AG10803 (cell line): ENCODE data around the gene ATF6B.
A peak's percentile ranks its signal among the peaks of the same experiment; 100 is the strongest.
"Not testable (repeated sequence)": the region's sequence is repeated elsewhere in the genome, so short reads cannot be mapped to it uniquely, and the experiment has no call there.

ENCODE experiments used
- DNase-seq: peaks from one replicate; pipeline ENCODE4 v3.0.0; 2010; ENCODE audit warnings: low read depth
- H3K4me3 ChIP-seq: 2 replicates; pipeline ENCODE4 v1.5.1; 2011; ENCODE audit warnings: mild to moderate bottlenecking, low read length, control low read depth
- TF ChIP-seq, protein P1 (sequence below): conservative IDR thresholded peaks from 2 replicates; pipeline ENCODE4 v1.5.1; 2011; ENCODE audit warnings: mild to moderate bottlenecking, low read length, control low read depth, inconsistent platforms

Gene ATF6B

DNA sequence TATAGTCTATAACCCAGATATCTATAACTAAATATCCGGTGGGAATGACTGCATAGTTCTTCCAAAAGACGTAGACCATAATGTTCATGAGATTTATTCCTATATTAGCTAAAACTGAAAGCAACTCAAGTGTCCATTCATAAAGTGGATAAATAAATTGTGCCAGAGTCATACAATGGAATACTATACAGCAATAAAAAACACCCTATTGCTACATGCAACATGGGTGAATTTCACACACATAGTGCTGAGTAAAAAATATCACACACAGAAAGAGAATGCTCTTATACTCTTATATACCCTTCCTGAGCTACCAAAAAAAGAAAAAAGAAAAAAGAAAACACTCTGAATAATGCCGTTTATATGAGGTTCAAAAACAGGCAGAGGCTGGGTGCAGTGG lies 25.8 kb downstream of the ATF6B start:
- DNase-seq = no peak
- TF ChIP-seq, protein P1, sequence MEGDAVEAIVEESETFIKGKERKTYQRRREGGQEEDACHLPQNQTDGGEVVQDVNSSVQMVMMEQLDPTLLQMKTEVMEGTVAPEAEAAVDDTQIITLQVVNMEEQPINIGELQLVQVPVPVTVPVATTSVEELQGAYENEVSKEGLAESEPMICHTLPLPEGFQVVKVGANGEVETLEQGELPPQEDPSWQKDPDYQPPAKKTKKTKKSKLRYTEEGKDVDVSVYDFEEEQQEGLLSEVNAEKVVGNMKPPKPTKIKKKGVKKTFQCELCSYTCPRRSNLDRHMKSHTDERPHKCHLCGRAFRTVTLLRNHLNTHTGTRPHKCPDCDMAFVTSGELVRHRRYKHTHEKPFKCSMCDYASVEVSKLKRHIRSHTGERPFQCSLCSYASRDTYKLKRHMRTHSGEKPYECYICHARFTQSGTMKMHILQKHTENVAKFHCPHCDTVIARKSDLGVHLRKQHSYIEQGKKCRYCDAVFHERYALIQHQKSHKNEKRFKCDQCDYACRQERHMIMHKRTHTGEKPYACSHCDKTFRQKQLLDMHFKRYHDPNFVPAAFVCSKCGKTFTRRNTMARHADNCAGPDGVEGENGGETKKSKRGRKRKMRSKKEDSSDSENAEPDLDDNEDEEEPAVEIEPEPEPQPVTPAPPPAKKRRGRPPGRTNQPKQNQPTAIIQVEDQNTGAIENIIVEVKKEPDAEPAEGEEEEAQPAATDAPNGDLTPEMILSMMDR = no peak

GRCh38 chr6:32100251-32100650 lies 27.8 kb downstream of the ATF6B start:
- not testable (repeated sequence) for DNase-seq, H3K4me3 ChIP-seq

More for the DNA sequence above, 25.8 kb downstream of the ATF6B start:
- H3K4me3 ChIP-seq = no peak overlapping the region

DNA sequence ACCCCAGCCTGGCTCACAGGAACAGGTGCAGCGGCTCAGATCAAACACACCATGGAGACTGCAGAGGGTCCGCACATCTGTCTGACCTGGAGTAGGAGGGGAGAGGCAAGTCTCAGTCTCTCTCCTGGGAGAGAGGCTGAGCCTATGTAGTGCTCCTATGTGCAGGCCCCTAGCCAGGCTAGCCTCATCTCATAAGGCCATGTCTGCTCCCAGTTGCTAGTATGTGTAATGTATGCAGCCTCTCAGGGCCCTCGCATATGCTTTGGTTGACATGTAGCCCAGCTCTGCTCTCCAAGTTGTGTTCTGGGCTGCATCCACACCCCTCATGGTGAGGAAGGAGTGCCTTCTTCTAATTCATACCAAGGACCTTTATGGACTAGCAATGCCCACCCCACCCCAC lies 30.7 kb downstream of the ATF6B start:
- DNase-seq = no peak
- no peak overlapping the region for H3K4me3 ChIP-seq
- TF ChIP-seq, protein P1 = no peak

GRCh38 chr6:32096394-32097258 lies 31.4 kb downstream of the ATF6B start:
- no peak for DNase-seq
- TF ChIP-seq, protein P1 = no peak
- H3K4me3 ChIP-seq = no peak overlapping the region

DNA sequence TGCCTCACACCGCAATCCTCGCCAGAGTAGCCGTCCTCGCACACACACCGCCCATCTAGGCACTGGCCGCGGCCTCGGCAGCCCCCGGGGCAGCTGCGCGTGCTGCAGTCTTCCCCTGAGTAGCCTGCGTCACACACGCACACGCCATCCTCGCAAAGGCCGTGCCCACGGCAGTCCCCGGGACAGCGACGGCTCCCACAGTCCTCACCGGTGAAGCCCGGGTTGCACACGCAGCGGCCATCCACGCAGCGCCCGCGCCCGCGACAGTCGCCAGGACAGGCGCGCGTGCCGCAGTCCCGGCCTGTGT lies 32.0 kb downstream of the ATF6B start:
- H3K4me3 ChIP-seq = no peak overlapping the region
- DNase-seq = no peak
- TF ChIP-seq, protein P1 = no peak

DNA sequence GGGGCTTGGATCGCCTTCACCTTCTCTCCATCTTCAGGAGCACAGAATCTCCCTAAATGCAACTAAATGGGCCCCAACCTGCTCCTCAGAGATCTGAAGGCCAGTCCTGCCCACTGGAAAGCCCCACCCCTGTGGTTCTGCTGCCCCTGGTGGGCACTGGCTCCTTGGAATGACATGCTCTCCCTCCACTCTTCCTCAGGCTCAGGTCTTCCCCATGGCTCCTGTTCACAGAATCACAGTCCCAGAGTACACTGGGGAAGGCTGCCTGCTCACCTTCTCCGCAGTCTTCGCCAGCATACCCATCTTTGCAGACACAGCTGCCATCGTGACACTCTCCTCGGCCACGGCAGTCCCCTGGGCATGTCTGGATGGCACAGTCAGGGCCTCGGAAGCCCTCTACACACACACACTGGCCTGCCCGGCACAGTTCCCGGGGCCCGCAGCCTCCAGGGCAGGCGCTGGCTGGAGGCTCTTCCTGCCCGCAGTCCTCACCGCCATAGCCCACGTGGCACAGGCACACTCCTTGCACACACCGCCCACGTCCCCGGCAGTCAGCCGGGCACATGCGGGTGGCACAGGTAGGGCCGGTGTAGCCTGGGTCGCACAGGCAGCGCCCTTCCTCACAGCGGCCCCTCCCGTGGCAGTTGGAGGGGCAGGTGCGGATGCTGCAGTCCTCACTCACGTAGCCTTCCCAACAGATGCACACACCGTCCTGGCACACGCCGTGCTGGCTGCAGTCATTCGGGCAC lies 32.5 kb downstream of the ATF6B start:
- DNase-seq = no peak
- TF ChIP-seq, protein P1 = no peak
- no peak overlapping the region for H3K4me3 ChIP-seq

DNA sequence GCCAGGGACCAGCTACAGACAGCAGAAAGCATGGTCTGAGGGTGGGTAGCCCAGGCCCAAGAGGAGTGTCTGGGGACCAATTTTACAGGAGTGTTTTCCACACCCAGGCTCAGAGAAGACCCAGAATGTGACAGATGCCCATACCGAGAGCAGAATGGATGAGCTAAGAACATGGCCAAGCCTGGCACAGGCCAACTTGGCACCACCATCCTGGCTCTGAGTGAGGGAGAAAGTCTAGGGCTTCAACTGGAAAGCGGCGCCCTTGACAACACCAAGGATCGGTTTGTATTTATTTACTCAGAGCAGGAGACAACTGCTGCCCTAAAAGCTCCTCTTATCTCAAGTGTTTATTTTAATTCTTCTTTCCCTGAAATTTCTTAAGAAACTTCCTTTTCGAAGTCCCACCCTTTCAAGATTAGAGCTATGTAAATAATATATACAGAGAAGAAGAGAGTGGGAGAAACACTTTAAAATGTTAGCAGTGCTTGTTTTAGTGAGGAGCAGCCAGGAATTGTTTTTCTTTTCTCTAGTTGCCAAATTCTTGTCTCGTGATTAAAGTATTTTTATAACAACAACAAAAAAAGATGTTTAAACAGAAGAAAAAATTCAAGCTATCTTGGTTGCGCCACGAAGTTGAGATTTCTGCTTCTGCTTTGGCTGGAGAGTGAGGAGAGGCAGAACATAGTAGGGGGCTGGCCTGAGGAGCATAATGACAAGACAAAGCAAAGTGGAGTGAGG lies 35.1 kb downstream of the ATF6B start:
- DNase-seq = peak; percentile 78
- no peak overlapping the region for H3K4me3 ChIP-seq
- TF ChIP-seq, protein P1 = no peak
